Neutrophil (primary cell): Measurements from ENCODE around the gene TACR1.
"Not testable (repeated sequence)": the region's sequence is repeated elsewhere in the genome, so short reads cannot be mapped to it uniquely, and the experiment has no call there.

Source experiments
- H3K27ac ChIP-seq: fragments of 200-600 bp; sonication (generic); 2 replicates; pipeline ENCODE4 v1.5.1; 2016; ENCODE audit warnings: mild to moderate bottlenecking, moderate library complexity
- H3K27me3 ChIP-seq: fragments of 200-600 bp; sonication (generic); 2 replicates; pipeline ENCODE4 v1.6.0; 2016; ENCODE audit warnings: mild to moderate bottlenecking
- H3K36me3 ChIP-seq: fragments of 200-600 bp; sonication (generic); 2 replicates; pipeline ENCODE4 v1.5.1; 2017
- H3K4me1 ChIP-seq, 2 experiments: fragments of 200-600 bp in 1 of 2; sonication (generic) in 1 of 2; 1 replicate in 1 of 2; 2 replicates in 1 of 2; pipeline versions ENCODE4 v1.5.1 to v1.6.1; 2013 to 2016; ENCODE audit warnings: low read depth in 1 of 2, low read length in 1 of 2, mild to moderate bottlenecking in 1 of 2, moderate library complexity in 1 of 2; ENCODE audit not compliant: control insufficient read depth in 1 of 2, insufficient read depth in 1 of 2
- H3K4me3 ChIP-seq, 2 experiments: fragments of 200-600 bp in 1 of 2; sonication (generic) in 1 of 2; 1 replicate in 1 of 2; 2 replicates in 1 of 2; pipeline ENCODE4 v1.5.1; 2013 to 2016; ENCODE audit warnings: low read depth in 1 of 2, low read length in 1 of 2, mild to moderate bottlenecking in 1 of 2, moderate library complexity in 1 of 2
- H3K9me3 ChIP-seq: fragments of 200-600 bp; sonication (generic); 2 replicates; pipeline ENCODE4 v1.5.1; 2016
- TF ChIP-seq, protein P1 (sequence below): fragments of 200-600 bp; sonication (generic); IDR thresholded peaks from 2 replicates; pipeline ENCODE4 v1.5.1; 2016; ENCODE audit warnings: antibody characterized with exemption

TACR1 gene

DNA sequence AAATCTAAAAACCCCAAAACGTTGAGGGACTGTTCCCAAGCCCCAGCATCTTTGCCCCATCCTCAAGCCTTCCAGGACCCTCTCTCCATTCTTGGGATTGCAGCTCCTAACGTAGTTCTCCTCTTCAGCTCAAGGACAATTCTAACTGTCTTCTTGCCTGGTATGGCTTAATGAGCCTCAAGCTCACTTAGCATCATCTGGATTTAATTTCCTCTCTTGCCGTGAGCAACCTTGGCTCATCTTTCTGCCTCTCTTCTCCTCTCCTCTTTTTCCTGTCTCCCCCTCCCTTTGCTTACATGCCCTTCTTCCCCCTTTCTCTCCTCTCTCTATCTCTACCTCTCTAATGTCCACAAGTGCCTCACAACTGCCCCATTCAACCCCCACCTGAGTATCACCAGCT lies 44.2 kb downstream of the TACR1 start:
- no peak overlapping the region for H3K27ac ChIP-seq
- no peaks in the 10 kb centered on the region for H3K4me1 ChIP-seq
- no peaks in the 10 kb centered on the region for H3K9me3 ChIP-seq
- H3K36me3 ChIP-seq, result no peaks in the 10 kb centered on the region
- TF ChIP-seq, protein P1, sequence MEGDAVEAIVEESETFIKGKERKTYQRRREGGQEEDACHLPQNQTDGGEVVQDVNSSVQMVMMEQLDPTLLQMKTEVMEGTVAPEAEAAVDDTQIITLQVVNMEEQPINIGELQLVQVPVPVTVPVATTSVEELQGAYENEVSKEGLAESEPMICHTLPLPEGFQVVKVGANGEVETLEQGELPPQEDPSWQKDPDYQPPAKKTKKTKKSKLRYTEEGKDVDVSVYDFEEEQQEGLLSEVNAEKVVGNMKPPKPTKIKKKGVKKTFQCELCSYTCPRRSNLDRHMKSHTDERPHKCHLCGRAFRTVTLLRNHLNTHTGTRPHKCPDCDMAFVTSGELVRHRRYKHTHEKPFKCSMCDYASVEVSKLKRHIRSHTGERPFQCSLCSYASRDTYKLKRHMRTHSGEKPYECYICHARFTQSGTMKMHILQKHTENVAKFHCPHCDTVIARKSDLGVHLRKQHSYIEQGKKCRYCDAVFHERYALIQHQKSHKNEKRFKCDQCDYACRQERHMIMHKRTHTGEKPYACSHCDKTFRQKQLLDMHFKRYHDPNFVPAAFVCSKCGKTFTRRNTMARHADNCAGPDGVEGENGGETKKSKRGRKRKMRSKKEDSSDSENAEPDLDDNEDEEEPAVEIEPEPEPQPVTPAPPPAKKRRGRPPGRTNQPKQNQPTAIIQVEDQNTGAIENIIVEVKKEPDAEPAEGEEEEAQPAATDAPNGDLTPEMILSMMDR, result no peak
- H3K4me3 ChIP-seq, result no peak overlapping the region
- H3K27me3 ChIP-seq, result no peaks in the 10 kb centered on the region

DNA sequence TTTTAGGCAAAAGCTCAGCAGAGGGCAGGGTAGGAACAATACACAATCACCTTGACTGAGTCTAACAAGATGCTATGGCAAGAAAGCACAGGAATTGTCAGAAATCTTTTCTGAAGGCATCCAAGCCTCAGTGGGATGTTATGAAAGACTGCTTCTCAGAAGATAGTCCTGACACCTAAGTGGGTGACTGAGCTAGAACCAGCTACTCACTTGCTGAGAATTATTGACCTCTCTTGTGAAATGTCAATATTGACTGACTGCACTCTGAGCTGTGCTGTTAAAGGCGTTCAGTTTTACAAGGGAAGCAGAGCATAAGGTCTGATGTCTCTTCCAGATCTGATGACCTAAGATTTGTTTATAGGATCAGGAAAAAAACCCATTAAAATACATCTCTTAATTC lies 46.1 kb downstream of the TACR1 start:
- no peak overlapping the region for H3K4me3 ChIP-seq
- no peak overlapping the region for H3K27ac ChIP-seq
- no peaks in the 10 kb centered on the region for H3K9me3 ChIP-seq
- TF ChIP-seq, protein P1, result no peak
- H3K36me3 ChIP-seq, result no peaks in the 10 kb centered on the region
- no peaks in the 10 kb centered on the region for H3K27me3 ChIP-seq
- no peaks in the 10 kb centered on the region for H3K4me1 ChIP-seq

DNA sequence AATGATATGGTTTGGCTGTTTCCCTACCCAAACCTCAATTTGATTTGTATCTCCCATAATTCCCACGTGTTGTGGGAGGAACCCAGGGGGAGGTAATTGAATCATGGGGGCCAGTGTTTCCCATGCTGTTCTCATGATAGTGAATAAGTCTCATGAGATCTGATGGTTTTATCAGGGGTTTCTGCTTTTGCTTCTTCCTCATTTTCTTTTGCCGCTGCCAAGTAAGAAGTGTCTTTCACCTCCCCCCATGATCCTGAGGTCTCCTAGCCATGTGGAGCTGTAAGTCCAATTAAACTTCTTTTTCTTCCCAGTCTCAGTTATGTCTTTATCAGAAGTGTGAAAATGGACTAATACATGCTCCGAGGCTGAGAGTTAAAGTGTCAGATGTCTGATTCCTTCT lies 47.1 kb downstream of the TACR1 start:
- H3K4me1 ChIP-seq, H3K4me3 ChIP-seq, H3K27me3 ChIP-seq, H3K27ac ChIP-seq, H3K9me3 ChIP-seq, H3K36me3 ChIP-seq: not testable (repeated sequence)

DNA sequence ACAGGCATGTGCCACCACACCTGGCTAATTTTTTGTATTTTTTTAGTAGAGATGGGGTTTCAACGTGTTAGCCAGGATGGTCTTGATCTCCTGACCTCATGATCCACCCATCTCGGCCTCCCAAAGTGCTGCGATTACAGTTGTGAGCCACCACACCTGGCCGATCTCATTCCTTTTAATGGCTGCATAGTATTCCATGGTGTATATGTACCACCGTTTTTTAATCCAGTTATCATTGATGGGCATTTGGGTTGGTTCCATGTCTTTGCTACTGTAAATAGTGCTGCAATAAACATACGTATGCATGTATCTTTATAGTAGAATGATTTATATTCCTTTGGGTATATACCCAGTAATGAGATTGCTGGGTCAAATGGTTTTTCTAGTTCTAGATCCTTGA lies 51.4 kb downstream of the TACR1 start:
- H3K4me1 ChIP-seq, H3K27ac ChIP-seq, H3K36me3 ChIP-seq, H3K4me3 ChIP-seq, H3K27me3 ChIP-seq, H3K9me3 ChIP-seq: not testable (repeated sequence)

DNA sequence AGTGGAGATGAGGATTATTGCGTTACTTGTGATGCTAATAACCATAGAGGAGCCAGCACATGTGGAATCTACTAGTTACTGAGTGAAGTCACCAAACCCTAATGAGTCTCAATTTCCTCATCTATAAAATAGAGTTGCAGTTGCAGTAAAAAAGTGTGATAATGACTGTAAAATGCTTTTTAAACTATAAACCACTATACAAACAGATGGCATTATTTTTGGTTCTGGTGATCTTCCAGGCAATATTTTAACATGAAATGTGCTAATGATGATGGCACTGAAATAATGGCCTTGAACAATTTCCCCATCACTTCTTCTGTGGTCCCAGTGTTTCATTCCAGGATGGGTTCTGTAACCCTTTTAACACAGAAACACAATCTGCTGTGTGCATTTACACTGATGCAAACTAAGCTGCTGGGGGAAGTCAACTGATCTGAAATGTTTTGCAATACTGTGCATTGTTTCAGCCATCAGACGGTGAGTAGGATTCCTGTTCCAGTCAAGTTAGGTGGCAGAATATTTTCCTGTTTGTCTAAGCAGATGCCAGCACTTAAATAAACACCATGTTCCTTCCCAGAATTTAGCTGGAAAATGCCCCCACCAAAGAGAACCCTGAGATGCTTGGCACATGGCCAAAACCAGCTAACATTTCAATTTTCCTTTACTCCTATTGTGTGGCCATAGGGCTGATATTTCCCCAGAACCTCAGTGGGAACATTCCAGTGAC lies 52.6 kb downstream of the TACR1 start:
- H3K27me3 ChIP-seq, result peaks cover 7% of the 10 kb centered on the region
- TF ChIP-seq, protein P1, result no peak
- no peaks in the 10 kb centered on the region for H3K9me3 ChIP-seq
- no peak overlapping the region for H3K4me3 ChIP-seq
- no peaks in the 10 kb centered on the region for H3K36me3 ChIP-seq
- no peak overlapping the region for H3K27ac ChIP-seq
- no peaks in the 10 kb centered on the region for H3K4me1 ChIP-seq

DNA sequence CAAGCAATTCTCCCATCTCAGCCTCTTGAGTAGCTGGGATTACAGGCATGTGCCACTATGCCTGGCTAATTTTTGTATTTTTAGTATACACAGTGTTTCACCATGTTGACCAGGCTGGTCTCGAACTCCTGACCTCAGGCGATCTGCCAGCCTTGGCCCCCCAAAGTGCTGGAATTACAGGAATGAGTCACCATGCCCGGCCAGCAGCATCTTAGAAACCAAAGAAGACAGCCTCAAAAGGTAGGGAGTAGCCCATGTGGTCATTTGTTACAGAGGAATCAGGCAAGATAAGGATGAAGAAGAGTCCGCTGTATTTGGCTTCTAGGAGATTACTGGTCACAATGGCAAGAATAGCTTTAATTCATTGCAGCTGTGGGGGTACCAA lies 53.1 kb downstream of the TACR1 start:
- H3K36me3 ChIP-seq, H3K27ac ChIP-seq, H3K27me3 ChIP-seq, H3K9me3 ChIP-seq, H3K4me1 ChIP-seq, H3K4me3 ChIP-seq: not testable (repeated sequence)

DNA sequence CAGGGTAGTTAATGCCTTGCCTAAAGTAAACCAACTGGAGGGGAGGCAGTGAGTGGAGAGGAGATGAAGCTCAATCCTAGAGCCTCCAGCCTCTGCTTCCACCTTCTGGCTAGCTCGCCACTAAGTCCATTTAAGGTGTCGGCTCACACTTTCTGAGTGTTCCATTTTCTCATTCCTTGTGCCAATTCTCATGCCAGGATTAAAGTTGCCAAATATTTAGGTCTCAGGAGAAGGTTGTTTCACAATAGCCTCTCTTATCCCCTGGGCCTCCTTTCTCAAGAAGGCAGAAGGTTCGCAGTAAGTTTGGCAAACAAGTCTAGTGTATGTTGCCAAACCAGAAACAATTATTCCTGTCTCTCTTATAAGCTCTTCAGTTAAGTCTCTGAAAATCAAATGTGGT lies 57.2 kb downstream of the TACR1 start:
- Histone ChIP-seq H3K27ac (no peak overlapping the region), H3K9me3 (no peaks in the 10 kb centered on the region), H3K4me3 (no peak overlapping the region), H3K36me3 (no peaks in the 10 kb centered on the region), H3K27me3 (peaks cover 13% of the 10 kb centered on the region), H3K4me1 (no peaks in the 10 kb centered on the region)
- TF ChIP-seq, protein P1, result no peak
